H1 (cell line): Measurements from ENCODE around the gene NDUFAF8. TPM values are rescaled to one million over a fixed set of nuclear protein-coding genes. Genes with fewer than 3 reads are reported as not detected.

ENCODE experiments used
- BCL11A ChIP-seq, 2 experiments: IDR thresholded peaks; one replicate each; pipeline ENCODE4 v1.6.1; 2011; ENCODE audit warnings: low read depth in 2 of 2, low read length in 2 of 2, mild to moderate bottlenecking in 2 of 2
- CHD1 ChIP-seq: IDR thresholded peaks from 2 replicates; pipeline ENCODE4 v1.6.1; 2012; ENCODE audit warnings: low read depth, low read length, improper control_type of control experiment
- CTCF ChIP-seq, 3 experiments: IDR thresholded peaks; 1 replicate in 2 of 3; 2 replicates in 1 of 3; pipeline versions ENCODE4 v1.5.1 to v1.6.1; 2011; ENCODE audit warnings: low read length in 3 of 3, mild to moderate bottlenecking in 3 of 3, inconsistent platforms in 2 of 3, low read depth in 1 of 3, moderate library complexity in 1 of 3; ENCODE audit not compliant: insufficient read depth in 1 of 3; ENCODE audit errors: control extremely low read depth in 1 of 3
- FOSL1 ChIP-seq: IDR thresholded peaks from 2 replicates; pipeline ENCODE4 v1.6.1; 2011; ENCODE audit warnings: mild to moderate bottlenecking, low read depth, low read length, moderate library complexity; ENCODE audit not compliant: insufficient read depth
- HDAC6 ChIP-seq: IDR thresholded peaks from one replicate; pipeline ENCODE4 v1.7.1; 2012; ENCODE audit warnings: low read depth, mild to moderate bottlenecking, inconsistent platforms, low read length, moderate library complexity
- JUN ChIP-seq: IDR thresholded peaks from 2 replicates; pipeline ENCODE4 v1.6.1; 2011; ENCODE audit warnings: low read depth, mild to moderate bottlenecking, improper control_type of control experiment, low read length
- JUND ChIP-seq: IDR thresholded peaks from 2 replicates; pipeline ENCODE4 v1.6.1; 2011; ENCODE audit warnings: mild to moderate bottlenecking, improper control_type of control experiment, low read length
- KDM4A ChIP-seq: IDR thresholded peaks from one replicate; pipeline ENCODE4 v1.7.1; 2012; ENCODE audit warnings: low read depth, mild to moderate bottlenecking, moderate library complexity, low read length, inconsistent platforms; ENCODE audit not compliant: severe bottlenecking
- KDM5A ChIP-seq: fragments of 200-600 bp; IDR thresholded peaks from 2 replicates; pipeline ENCODE4 v1.7.1; 2012; ENCODE audit warnings: mild to moderate bottlenecking, low read length, inconsistent platforms, mixed read lengths
- MAFK ChIP-seq: IDR thresholded peaks from 2 replicates; pipeline ENCODE4 v1.6.1; 2012; ENCODE audit warnings: low read depth, mild to moderate bottlenecking, improper control_type of control experiment, low read length
- MAX ChIP-seq: IDR thresholded peaks from 2 replicates; pipeline ENCODE4 v1.6.1; 2012; ENCODE audit warnings: inconsistent platforms
- PHF8 ChIP-seq: fragments of 200-600 bp; sonication (generic); conservative IDR thresholded peaks from 2 replicates; pipeline ENCODE4 v1.7.1; 2012; ENCODE audit warnings: low read depth, mild to moderate bottlenecking, inconsistent platforms, low read length, moderate library complexity
- POLR2A ChIP-seq, 2 experiments: IDR thresholded peaks; 1 replicate in 1 of 2; 2 replicates in 1 of 2; pipeline ENCODE4 v1.6.1; 2011; ENCODE audit warnings: low read depth in 2 of 2, low read length in 2 of 2, mild to moderate bottlenecking in 2 of 2; ENCODE audit errors: control extremely low read depth in 1 of 2
- SIN3A ChIP-seq, 2 experiments: IDR thresholded peaks in 1 of 2; conservative IDR thresholded peaks in 1 of 2; 2 replicates each; pipeline ENCODE4 v1.6.1; 2011 to 2012; ENCODE audit warnings: low read length in 2 of 2, improper control_type of control experiment in 1 of 2, low read depth in 1 of 2, mild to moderate bottlenecking in 1 of 2
- SIRT6 ChIP-seq: IDR thresholded peaks from one replicate; pipeline ENCODE4 v1.7.1; 2012; ENCODE audit warnings: low read length, inconsistent platforms
- SP4 ChIP-seq: IDR thresholded peaks from 2 replicates; pipeline ENCODE4 v1.6.1; 2012; ENCODE audit warnings: low read length, inconsistent platforms
- TCF12 ChIP-seq: IDR thresholded peaks from 2 replicates; pipeline ENCODE4 v1.6.1; 2011; ENCODE audit warnings: low read depth, mild to moderate bottlenecking, low read length
- USF2 ChIP-seq: IDR thresholded peaks from 2 replicates; pipeline ENCODE4 v1.6.1; 2011; ENCODE audit warnings: low read length, improper control_type of control experiment
- ZNF274 ChIP-seq: IDR thresholded peaks from 2 replicates; pipeline ENCODE4 v1.7.0; 2012; ENCODE audit warnings: low read length, borderline replicate concordance; ENCODE audit errors: extremely low read depth
- polyA plus RNA-seq, 7 experiments: library from polyadenylated mRNA; depleted of rRNA in 3 of 7; stranded (reverse) in 5 of 7; unstranded in 2 of 7; fragments of >200 nt in 5 of 7; fragments of 200-250 nt in 2 of 7; gene quantifications; 1 replicate in 5 of 7; 2 replicates in 1 of 7; 4 replicates in 1 of 7; pipeline versions ENCODE4 v1.2.1 to v1.2.3, GENCODE V29; 2011 to 2013; ENCODE audit warnings: missing spikeins in 2 of 7, mixed read lengths in 2 of 7
- total RNA-seq: library from RNA; stranded (reverse); fragmentation: NEBNext Ultra II Directional; extraction: Animal tissue kit (Norgen Biotek cat#: 25700); gene quantifications from 2 replicates; pipeline ENCODE4 v1.2.1, GENCODE V29; 2021
- TF ChIP-seq, protein P1 (sequence below): IDR thresholded peaks from 2 replicates; pipeline ENCODE4 v1.6.1; 2012; ENCODE audit warnings: inconsistent platforms

The NDUFAF8 gene
- total and polyA plus RNA-seq, 2 of the 8 experiments (the other 6 are each of a cell fraction or from before 2014, with no cell fraction given) = 48.9 to 91.1 TPM

DNA sequence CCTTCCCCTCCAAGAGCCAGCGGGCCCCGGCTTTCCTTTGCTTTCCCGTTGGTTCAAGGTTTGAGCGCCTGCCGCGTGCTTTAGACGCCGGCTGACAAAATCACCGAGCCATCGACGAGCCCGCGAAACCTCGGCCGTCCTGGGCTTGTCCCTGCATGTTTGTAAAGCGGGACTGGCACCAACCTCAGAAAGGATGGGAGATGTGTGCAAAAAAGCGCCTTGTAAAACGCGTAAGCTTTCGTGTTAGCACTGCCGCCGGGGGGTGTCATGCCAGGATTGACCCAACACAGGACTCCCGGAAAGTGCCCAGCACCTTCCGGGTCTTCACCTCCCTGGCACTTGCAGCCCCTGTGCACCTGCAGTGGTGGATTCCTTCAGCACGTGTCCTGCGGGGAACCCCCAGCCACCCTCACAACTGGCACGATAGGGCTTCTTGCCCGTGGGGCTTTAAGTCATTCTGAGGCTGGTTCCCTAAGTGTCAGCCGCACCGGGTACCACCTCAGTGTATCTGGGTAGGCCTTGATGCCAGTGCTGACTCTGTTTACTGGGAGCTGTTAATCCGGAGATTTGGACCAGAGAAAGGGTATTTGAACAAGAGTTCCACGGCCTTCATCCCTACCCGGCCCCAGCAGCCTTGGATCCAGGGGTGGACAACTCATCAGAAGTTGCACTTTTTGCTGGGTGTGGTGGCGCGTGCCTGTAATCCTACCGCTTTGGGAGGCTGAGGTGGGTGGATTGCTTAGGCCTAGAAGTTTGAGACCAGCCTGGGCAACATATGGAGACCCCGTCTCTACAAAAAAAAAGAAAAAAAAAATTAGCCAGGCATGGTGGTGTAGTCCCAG is 817 bp downstream of the NDUFAF8 start (continued):
- TF ChIP-seq, protein P1, sequence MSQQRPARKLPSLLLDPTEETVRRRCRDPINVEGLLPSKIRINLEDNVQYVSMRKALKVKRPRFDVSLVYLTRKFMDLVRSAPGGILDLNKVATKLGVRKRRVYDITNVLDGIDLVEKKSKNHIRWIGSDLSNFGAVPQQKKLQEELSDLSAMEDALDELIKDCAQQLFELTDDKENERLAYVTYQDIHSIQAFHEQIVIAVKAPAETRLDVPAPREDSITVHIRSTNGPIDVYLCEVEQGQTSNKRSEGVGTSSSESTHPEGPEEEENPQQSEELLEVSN = peak; percentile 84
- TF ChIP-seq KDM4A (no peak), ZNF274 (no peak), HDAC6 (no peak), KDM5A (no peak), SIRT6 (no peak), SP4 (no peak), MAFK (no peak), JUN (no peak), BCL11A (IDR thresholded peaks at IDR 0.05; ENCODE audit: low read depth in 2 of 2, low read length in 2 of 2) (no peak), CTCF (IDR thresholded peaks at IDR 0.05; ENCODE audit: control extremely low read depth in 1 of 3, insufficient read depth in 1 of 3, low read depth in 1 of 3, low read length in 3 of 3) (no peak), MAX (peak; percentile 38; the same call in 1 of the 2 replicates), SIN3A (conservative IDR thresholded peaks at IDR 0.05 in 1 of 2, IDR thresholded peaks at IDR 0.05 in 1 of 2; ENCODE audit: low read depth in 1 of 2, low read length in 2 of 2) (no peak; a peak in 1 of 4 replicates), CHD1 (no peak), PHF8 (no peak), JUND (no peak), POLR2A (IDR thresholded peaks at IDR 0.05; ENCODE audit: control extremely low read depth in 1 of 2, low read depth in 2 of 2, low read length in 2 of 2) (peak in 1 of 2 experiments; percentile 45; a peak in 1 of 3 replicates), FOSL1 (no peak), TCF12 (no peak), USF2 (no peak)
